NCI-H82 treated with DMSO at 0.1 percent for 48 hours (cell line): Measurements from ENCODE around the gene SLC25A42.
A peak's percentile ranks its signal among the peaks of the same experiment; 100 is the strongest.
"Not testable (repeated sequence)": the region's sequence is repeated elsewhere in the genome, so short reads cannot be mapped to it uniquely, and the experiment has no call there.

ENCODE experiments used
- DNase-seq: peaks from one replicate; lab custom pipeline; 2025; ENCODE audit not compliant: unreplicated experiment; lab: John Stamatoyannopoulos, UW

SLC25A42 gene

GRCh38 chr19:19102566-19102965, 38.8 kb downstream of the SLC25A42 start:
- not testable (repeated sequence) for DNase-seq

- DNase-seq, result no peak
Measured at GRCh38 chr19:19103167-19103566, 39.4 kb downstream of the SLC25A42 start.

DNA sequence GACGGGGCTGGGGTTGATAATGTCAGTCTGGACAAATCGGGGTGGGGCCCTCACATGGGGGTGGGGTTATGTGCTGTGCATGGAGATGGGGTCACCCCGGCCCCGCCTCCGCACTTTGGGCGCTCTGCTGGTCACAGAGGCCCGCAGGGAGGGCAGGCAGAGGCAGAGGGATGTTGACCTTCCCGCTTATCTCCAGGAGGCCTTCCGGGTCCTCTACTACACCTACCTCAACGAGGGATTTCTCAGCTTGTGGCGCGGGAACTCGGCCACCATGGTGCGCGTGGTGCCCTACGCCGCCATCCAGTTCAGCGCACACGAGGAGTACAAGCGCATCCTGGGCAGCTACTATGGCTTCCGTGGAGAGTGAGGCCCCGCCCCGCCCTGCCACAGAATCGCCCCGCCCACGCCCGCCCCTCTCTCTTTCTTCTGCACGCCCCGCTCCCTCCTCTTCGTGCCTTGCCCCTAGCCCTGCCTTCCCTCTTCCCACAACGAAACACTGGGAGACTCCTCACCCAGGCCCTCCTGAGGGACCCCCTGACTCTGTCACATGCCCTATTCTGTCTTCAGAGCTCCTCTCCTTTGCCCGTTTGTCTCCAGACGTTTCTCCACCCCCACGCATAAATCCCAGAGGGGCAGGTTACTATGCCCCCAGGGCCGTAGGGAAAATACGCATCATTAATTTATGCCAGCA, 41.7 kb downstream of the SLC25A42 start:
- peak; percentile 55 for DNase-seq

DNA sequence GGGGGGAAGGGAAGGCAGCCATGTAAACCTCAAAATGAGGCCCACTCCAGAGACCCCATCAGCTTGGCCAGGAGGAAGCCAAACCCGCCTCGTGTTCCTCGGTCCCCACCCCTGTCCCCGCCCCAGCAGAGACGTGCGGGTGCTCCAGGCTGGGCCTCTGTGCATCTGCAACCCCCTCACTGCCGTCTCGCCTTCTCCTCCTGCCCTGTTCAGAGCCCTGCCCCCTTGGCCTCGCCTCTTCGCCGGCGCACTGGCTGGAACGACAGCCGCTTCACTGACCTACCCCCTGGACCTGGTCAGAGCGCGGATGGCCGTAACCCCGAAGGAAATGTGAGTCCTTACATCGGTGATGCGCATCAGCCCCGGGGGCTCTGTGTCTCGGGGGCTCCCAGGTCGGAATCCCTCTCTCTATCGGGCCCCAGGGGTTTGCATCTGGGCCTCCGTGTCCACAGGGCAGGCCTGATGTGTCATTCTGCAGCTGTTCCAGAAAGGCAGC, 42.3 kb downstream of the SLC25A42 start:
- no peak for DNase-seq

GRCh38 chr19:19106938-19107337, 43.1 kb downstream of the SLC25A42 start:
- not testable (repeated sequence) for DNase-seq

DNA sequence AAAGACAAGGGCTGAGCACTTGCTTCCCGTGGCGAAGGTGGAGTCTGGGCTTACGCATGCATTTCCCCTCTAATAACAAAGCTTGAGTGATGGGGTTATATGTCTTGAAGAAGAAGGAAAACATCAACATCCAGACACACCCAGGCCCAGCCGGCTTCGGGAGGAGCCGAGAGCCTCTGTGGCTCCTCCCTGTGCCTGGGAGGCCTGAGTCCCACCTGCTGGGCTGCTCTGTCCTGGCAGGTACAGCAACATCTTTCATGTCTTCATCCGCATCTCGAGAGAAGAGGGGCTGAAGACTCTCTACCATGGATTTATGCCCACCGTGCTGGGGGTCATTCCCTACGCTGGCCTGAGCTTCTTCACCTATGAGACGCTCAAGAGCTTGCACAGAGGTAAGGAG, 43.9 kb downstream of the SLC25A42 start:
- no peak for DNase-seq

DNA sequence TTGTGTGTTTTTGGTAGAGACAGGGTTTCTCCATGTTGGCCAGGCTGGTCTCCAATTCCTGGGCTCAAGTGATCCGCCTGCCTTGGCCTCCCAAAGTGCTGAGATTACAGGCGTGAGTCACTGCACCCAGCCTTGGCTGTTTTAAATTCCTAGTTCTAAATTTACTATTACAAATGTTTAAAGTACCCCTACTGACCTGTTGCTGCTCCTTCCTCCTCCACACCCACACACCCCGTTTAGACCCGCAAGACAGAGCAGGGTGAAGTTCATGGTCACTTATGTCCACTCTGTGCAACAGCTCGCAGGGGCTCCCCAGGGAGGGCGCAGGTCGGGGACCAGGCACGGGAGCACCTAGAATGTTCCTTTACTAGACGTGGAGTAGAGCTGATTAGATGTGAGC, 45.8 kb downstream of the SLC25A42 start:
- no peak for DNase-seq

GRCh38 chr19:19110410-19111135, 46.8 kb downstream of the SLC25A42 start:
- no peak for DNase-seq

DNA sequence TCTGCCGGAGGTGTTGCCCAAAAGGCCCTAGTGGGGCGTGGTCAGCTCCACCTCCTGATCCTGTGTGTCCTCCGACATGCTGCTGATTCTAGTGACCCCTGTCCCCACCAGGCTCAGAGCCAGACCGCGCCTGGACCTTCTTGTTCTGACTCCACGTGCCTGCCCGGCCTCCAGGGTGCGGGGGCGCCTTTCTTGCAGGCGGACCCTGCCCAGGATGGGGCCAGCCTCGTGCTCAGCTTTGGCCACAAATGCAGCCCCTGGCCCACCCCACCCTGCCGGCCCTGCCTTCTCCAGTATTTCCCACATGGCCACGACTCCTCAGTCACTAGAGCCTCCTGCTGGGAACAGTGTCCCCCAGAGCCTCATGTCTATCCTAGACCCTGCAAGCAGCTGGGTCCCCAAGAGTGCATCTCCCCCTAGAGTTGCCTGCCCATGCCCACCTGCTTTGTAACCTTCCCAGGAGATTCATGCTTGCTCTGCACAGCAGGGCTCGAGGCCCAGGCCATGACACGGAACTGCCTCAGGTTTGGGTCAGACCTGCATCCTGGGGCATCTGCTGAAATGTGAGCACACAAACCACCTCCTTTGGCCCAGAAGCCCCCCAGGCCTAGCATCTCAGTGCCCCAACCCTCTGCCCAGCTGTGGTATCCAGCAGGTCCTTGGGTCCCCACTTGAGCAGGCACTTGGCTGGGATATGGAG, 47.5 kb downstream of the SLC25A42 start:
- DNase-seq, result no peak

- DNase-seq, result no peak
Measured at GRCh38 chr19:19111967-19112580, 48.3 kb downstream of the SLC25A42 start.

GRCh38 chr19:19113040-19113626, 49.3 kb downstream of the SLC25A42 start:
- peak; percentile 17 for DNase-seq

DNA sequence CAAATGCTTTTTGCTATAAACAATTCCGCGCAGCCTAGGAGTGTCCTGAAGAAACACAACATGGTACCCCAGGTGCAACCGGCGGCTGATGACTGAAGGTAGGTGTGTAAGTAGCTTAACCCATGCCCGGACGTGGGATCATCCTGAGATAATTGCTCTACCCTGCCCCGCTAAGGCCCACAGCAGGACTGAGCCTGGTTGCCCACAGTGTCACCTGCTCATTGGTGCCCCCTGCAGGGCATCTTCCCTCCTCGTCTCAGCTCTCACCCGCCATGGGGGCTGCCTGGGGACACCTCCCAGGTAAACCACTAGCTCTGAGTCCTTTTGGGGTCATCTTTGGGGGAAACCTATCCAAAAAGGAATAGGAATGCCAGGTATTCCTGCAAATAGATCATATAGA, 52.2 kb downstream of the SLC25A42 start:
- DNase-seq, result peak; percentile 33

DNA sequence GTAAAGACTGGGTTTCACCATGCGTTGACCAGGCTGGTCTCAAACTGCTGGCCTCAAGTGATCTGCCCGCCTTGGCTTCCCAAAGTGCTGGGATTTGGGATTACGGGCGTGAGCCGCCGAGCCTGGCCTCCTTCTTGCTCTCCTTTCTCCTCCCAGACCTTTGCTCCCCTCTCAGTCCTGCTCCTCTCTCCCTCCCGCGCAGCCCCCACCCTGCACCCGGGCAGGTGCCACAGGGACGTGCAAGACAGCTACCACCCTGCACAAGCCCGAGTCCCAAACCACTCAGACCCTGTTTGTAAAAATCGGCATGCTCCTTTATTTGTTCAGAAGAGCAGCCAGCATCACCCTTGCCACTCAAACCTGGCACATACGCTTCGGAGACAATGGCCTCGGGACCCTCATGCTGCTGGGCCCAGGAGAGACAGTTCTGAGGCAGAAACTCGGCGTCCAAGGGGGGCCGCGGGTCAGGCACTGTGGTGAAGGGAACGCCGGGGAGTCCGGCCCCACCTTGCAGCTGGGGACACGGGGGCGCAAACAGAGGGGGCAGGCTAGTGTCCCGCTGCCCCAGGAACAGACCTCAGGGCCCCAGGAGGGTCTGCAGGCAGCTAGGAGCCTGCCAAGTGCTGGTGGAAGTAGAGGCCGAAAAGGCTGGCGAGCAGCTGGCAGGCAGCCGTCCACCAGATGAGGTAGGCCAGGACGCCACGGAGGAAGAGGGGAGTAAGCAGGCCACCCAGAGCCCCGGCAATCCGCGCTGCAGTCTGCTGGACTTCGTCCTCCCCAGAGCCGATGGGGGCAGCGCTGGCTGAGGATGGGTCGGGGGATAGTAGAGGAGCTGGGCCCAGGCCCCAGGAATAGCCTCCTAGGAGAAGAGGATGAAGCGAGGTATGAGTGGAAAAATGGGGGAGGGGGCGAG, 55.8 kb downstream of the SLC25A42 start:
- no peak for DNase-seq

DNA sequence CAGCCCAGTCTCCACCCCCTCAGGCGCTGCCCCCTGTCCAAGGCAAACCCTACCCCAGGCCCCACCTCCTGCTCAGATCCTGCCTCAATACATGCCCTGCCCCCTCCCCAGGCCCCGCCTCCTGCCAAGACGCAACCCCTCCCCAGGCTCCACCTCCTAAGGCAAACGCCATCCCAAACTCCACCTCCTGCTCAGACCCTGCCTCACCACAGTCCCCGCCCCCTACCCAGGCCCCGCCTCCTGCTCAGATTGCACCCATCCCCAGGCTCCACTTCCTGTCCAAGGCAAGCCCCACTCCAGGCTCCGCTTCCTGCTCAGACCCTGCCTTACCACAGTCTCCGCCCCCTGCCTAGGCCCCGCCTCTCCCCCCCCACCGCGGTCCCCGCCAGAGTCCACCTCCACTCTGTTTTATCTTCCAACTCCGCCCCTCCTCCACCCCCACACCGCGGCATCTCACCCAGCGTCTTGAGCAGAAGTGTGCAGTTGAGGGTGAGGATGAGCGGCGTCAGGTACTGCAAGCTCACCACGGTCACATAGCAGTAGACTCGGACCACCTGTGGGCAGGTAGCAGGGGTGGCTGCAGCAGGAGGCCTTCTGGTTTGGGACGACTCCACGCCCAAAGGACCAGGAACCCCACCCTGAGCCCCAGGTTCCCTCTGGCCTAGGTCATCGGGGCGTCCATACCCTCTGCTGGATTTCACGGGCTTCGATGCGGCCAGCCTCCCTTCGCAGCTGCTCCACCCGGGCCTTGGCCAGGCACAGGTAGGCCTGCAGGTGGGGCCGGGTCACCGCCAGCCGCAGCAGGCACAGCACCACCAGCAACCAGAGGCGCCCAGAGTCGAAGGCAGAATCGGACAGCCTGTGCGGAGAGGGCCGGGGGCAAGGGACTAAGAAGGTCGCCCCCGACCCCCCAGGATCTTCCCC, 56.8 kb downstream of the SLC25A42 start:
- DNase-seq, result peak; percentile 60

DNA sequence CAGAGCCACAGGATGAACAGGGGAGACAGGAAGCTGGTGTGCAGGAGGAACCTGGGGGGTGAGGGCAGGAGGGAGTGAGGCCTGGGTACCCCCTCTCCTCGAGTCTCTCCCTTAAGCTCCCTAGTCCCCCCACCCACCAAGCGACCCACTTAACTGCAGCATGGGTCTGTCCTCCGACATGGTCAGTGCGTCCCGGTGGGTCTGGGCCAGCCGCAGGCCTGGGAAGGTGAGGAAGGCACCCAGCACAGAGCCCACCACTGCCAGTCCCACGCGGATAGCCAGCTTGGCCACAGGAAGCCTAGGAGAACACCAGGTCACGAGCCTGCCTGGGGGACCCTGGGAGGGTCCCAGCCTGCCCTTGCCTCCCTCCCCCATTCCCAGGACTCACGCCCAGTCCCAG, 57.6 kb downstream of the SLC25A42 start:
- no peak for DNase-seq

GRCh38 chr19:19122902-19123301, 59.1 kb downstream of the SLC25A42 start:
- DNase-seq, result no peak

- no peak for DNase-seq
Measured at GRCh38 chr19:19123386-19123785, 59.6 kb downstream of the SLC25A42 start.

GRCh38 chr19:19126102-19126501, 62.3 kb downstream of the SLC25A42 start:
- DNase-seq, result no peak

DNA sequence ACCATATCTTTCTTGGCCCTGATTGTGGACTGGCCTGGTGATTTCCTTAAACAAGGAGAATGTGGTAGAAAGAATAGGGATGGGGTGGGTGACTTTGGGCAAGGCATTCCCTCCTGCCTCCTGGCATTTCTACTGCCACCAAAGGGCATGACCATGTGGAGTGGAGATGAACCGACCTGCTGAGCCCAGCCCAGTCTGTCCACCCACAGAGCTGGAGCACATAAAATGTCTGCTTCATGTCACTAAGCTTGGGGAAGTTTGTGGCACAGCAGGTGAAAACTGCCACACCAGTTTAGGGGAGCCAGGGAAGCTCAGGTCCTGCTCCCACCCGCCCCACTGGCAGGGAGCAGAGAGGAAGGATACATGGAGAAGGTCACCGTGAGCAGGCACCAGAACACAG, 68.2 kb downstream of the SLC25A42 start:
- DNase-seq, result no peak
